Left kidney (tissue), 2 donors: ENCODE data around the gene NEDD4. TPM values are rescaled to one million over a fixed set of nuclear protein-coding genes. Genes with fewer than 3 reads are reported as not detected.

Experiments
- DNase-seq: peaks from one replicate; pipeline ENCODE4 v3.0.0-alpha.2; 2013
- polyA plus RNA-seq: library from polyadenylated mRNA; unstranded; fragments of 120-200 nt; gene quantifications from one replicate; pipeline ENCODE4 v1.2.1, GENCODE V29; 2013; ENCODE audit not compliant: insufficient read length

NEDD4 gene
- polyA plus RNA-seq, 1 donor = 20.2 TPM

GRCh38 chr15:55780292-55780691 lies 213.1 kb downstream of the NEDD4 start:
- no peak for DNase-seq

- no peak for DNase-seq
These were observed 214.5 kb downstream of the NEDD4 start for GRCh38 chr15:55778932-55779331.
